Measurements from ENCODE around the gene CNGB1. TPM values are rescaled to one million over a fixed set of nuclear protein-coding genes. Genes with fewer than 3 reads are reported as not detected.
A peak's percentile ranks its signal among the peaks of the same experiment; 100 is the strongest.
"Not testable (repeated sequence)": the region's sequence is repeated elsewhere in the genome, so short reads cannot be mapped to it uniquely, and the experiment has no call there.

CNGB1 gene
- total RNA-seq, 1 donor: not detected

GRCh38 chr16:57945740-57946138 is 25.2 kb downstream of the CNGB1 start:
- peak; percentile 25 for TF ChIP-seq CTCF (IDR thresholded peaks at IDR 0.05; ENCODE audit: insufficient read depth, low read depth, low read length)
- peak; percentile 11 for DNase-seq (ENCODE audit: low read depth)
- no peak overlapping the region for H3K4me3 ChIP-seq (ENCODE audit: low read depth, low read length)

- H3K4me3 ChIP-seq (ENCODE audit: low read depth, low read length): no peak overlapping the region
- TF ChIP-seq CTCF (IDR thresholded peaks at IDR 0.05; ENCODE audit: insufficient read depth, low read depth, low read length): no peak
- no peak for DNase-seq (ENCODE audit: low read depth)
Measured at GRCh38 chr16:57944970-57945739, 25.8 kb downstream of the CNGB1 start.

DNA sequence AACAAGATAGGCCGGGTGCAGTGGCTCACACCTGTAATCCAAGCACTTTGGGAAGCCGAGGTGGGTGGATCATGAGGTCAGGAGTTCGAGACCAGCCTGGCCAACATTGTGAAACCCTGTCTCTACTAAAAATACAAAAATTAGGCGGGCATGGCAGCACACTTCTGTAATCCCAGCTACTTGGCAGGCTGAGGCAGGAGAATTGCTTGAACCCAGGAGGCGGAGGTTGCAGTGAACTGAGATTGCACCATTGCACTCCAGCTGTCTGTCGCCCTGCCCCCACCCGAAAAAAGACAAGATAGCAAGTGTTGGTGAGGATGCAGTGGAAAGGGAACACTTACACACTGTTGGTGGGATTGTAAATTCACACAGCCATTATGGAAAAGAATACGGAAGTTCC is 27.5 kb downstream of the CNGB1 start:
- not testable (repeated sequence) for H3K4me3 ChIP-seq (ENCODE audit: low read depth, low read length); DNase-seq (ENCODE audit: low read depth)

DNA sequence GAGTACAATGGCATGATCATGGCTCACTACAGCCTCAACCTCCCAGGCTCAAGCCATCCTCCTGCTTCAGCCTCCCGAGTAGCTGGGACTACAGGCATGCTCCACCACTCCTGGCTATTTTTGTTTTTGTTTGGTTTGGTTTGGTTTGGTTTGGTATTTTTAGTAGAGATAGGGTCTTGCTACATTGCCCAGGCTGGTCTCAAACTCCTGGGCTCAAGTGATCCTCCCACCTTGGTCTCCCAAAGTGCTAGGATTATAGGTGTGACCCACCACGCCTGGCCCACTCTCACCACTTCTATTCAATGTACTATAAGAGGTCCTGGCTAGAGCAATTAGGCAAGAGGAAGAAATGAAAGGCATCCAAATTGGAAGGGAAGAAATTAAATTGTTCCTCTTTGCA is 29.0 kb downstream of the CNGB1 start:
- not testable (repeated sequence) for H3K4me3 ChIP-seq (ENCODE audit: low read depth, low read length); DNase-seq (ENCODE audit: low read depth)

- TF ChIP-seq CTCF (IDR thresholded peaks at IDR 0.05; ENCODE audit: insufficient read depth, low read depth, low read length): no peak
- peak; percentile 8 for DNase-seq (ENCODE audit: low read depth)
- H3K4me3 ChIP-seq (ENCODE audit: low read depth, low read length): no peak overlapping the region
Measured at GRCh38 chr16:57941016-57941664, 29.8 kb downstream of the CNGB1 start.

GRCh38 chr16:57940382-57940966 is 30.5 kb downstream of the CNGB1 start:
- no peak overlapping the region for H3K4me3 ChIP-seq (ENCODE audit: low read depth, low read length)
- no peak for TF ChIP-seq CTCF (IDR thresholded peaks at IDR 0.05; ENCODE audit: insufficient read depth, low read depth, low read length)
- no peak for DNase-seq (ENCODE audit: low read depth)

- no peak for TF ChIP-seq CTCF (IDR thresholded peaks at IDR 0.05; ENCODE audit: insufficient read depth, low read depth, low read length)
- no peak for DNase-seq (ENCODE audit: low read depth)
- no peak overlapping the region for H3K4me3 ChIP-seq (ENCODE audit: low read depth, low read length)
Measured at GRCh38 chr16:57939872-57940224, 31.1 kb downstream of the CNGB1 start.
